ENCODE measurements around the gene NSUN4.

- TF ChIP-seq CTCF (IDR thresholded peaks at IDR 0.05; ENCODE audit: low read depth, low read length) (no peak), EZH2phosphoT487 (IDR thresholded peaks at IDR 0.05; ENCODE audit: low read depth) (no peak)
These were observed 45.3 kb upstream of the NSUN4 start for GRCh38 chr1:46295306-46295705.

Data from OCI-LY3 (cell line).